HG02588 (cell line): ENCODE data around the gene HSD17B3.
"Not testable (repeated sequence)": the region's sequence is repeated elsewhere in the genome, so short reads cannot be mapped to it uniquely, and the experiment has no call there.

ENCODE experiments used
- ATAC-seq: cut with Tn5 transposase; IDR thresholded peaks from one replicate; pipeline ENCODE4 v1.9.1; 2021; ENCODE audit warnings: mild to moderate bottlenecking, moderate library complexity; ENCODE audit not compliant: unreplicated experiment

Gene HSD17B3

DNA sequence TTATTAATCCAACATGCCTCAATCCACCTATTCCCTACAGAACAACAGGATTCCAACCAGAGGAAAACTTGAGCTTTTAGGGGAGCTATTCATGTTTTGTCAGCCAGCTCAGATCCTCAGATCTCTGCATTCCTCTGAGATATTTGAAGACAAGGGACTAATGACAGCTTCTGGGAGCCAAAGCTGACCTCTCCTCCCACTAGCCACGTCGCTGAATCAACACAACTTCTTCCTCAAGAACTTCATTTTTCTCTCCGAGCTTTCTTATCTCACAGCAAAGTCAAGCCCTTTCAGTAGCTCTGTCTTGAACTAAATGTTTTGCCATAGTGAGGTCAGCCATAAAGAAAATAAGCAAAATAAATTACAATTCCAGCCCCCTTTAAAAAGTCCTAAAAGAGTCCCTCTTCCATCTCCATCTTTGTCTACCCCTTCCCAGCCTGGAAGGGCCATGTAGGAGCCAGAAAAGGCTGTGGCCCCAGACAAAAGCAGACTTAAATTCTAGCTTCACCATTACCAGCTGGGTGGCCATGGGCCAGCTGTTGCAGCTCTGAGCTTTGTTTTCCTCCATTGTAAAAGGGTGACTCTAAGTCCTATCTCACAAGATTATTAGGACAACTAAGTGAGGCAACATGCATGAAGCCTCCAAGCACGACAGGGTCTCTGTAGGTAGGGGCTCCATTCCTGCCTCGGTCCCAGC lies 65.0 kb downstream of the HSD17B3 start:
- no peak for ATAC-seq

DNA sequence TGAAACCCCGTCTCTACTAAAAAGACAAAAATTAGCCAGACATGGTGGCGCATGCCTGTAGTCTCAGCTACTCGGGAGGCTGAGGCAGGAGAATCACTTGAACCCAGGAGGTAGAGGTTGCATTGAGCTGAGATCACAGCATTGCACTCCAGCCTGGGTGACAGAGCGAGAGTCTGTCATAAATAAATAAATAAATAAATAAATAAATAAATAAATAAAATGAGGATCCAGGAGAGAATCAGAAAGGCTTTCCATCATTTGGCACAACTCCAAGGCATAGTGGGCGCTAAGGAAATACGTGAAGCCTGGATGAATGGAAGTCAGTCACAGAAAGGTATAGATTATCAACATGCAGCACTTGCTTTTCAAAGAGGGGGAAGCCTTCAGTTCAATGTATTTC lies 65.6 kb downstream of the HSD17B3 start:
- not testable (repeated sequence) for ATAC-seq

DNA sequence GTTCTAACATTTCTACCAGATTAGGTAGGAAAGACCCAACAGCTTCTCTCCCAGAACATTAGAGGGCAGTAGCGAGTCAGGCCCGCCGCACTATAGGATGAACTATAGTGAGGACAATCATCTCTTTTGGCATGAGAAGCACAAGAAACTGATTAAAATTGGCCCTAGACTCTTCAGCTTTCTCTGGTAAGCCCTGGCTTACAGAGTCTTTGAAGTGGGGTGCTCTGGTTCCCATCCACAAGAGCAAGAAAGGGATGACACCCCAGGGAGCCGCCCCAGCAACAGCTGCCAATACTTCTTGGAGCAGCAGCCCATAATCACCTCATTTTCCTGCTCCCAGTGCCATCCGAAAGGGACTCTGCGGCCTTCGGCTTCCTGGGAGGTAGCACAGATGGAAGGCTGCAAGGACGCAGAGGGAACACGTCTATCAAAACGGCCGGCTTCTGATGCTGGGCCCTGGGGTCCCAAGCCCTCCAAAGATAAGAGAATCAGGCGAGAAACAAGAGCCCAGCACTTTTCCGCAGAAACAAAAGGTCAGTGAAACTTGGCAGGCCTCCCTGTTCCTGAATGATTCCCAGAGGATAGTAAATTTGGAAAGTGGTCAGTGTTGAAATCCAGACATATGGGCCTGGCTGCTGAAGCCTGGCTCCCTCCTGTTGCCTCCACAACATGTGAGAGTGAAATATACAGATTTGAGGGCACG lies 69.3 kb downstream of the HSD17B3 start:
- ATAC-seq, result no peak

DNA sequence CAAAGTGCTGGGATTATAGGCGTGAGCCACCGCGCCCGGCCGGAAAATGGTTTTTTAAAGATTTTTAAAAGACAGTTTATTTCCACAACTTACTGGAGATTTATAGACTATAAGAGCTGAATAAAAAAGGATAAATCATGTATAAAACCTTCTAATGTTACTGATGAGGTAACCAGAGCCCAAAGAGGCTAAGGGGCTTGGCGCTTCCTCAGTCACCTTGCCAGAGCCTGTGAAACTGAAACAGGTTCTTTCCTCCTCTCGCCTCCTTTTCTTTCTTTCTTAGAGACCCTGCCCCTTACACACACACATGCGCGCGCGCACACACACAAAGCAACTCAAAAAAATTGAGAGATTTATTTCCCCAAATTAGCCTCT lies 69.8 kb downstream of the HSD17B3 start:
- ATAC-seq, result no peak

DNA sequence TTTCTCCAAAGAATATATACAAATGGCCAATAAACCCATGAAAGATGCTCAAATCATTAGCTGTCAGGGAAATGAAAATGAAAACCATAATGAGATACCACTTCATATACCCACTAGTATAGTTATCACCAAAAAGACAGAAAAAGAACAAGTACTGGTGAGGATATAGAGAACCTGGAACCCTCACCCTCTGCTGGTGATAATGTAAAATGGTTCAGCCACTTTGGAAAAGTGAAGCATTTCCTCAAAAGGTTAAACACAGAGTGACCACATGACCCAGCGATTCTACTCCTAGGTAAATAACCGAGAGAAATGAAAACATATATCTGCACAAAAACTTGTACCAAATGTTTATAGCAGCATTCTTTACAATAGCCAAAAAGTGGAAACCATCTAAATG lies 72.0 kb downstream of the HSD17B3 start:
- no peak for ATAC-seq

DNA sequence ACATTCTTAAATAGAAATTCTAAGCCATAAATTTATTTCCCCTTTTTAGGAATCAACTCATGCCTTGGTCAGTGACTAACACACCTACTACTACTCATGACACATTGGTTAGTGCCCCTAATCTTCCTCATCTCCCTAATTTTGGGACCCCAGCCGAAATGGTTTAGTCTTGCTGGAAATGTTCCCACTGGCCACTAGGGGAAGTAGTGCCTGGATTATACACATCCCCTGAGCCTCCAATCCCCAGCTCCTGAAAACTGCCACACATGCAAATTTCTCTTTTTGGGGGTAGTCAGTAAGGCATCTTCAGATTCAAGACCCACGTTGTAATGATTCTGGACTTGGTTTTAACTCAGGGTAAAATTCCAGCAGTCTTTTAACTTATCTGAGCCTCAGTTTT lies 79.8 kb downstream of the HSD17B3 start:
- no peak for ATAC-seq

DNA sequence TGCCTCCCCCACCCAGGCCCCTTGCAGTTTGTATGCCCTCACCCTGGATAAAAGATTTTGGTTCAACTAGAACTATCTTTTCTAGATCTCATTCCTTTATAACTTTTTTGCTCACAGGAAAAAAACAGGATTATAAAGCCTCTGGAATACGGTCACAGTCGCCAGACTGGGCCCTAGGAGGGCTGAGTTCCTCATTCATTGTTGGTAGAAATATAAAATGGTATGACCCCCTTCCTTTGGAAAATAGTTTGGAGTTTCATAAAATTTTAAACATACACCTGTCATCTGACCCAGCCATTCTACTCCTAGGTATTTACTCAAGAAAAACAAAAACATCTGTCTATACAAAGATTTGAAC lies 82.1 kb downstream of the HSD17B3 start:
- ATAC-seq, result no peak

DNA sequence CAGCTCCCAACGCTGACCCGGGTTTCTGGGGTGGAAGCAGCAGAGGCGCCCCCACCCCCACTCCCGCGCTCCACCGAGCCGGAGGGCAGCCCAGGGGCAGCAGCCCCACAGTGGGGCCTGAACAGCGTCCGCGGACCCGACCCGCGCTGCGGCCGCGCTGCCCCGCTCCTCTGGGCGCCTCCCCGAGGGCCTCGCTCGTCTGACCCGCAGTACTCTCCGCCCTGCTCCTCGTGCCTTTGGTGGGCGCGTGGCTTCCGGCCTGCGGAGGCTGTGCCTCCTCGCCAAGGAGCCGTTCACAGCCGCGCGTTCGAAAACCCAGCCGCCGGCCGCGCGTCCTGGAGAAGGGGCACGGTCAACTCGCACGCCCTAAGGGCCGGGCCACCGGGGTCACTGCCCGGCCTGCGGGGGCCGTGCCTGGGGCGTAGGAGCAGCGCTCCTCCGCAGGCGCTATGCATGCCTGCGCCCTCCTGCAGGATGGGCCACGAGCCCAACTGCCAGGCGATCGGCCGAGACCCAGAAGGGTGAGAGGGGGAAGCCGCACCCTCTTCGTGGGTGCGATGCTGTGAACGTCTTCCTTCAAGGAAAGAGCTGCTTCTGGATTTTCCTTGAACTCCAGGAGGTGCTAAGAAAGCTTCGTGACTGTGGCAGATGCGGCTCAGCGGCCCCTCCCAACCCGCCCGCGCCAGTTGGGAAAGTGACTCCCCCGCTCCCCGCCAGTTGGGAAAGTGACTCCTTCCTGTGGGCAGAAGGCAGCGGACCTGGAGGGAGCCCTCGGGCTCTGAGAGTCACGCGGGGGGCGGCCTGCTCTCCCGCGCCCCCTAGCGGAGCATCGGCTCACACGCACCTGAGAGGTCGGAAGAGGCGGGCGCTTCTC lies 82.7 kb downstream of the HSD17B3 start:
- no peak for ATAC-seq

DNA sequence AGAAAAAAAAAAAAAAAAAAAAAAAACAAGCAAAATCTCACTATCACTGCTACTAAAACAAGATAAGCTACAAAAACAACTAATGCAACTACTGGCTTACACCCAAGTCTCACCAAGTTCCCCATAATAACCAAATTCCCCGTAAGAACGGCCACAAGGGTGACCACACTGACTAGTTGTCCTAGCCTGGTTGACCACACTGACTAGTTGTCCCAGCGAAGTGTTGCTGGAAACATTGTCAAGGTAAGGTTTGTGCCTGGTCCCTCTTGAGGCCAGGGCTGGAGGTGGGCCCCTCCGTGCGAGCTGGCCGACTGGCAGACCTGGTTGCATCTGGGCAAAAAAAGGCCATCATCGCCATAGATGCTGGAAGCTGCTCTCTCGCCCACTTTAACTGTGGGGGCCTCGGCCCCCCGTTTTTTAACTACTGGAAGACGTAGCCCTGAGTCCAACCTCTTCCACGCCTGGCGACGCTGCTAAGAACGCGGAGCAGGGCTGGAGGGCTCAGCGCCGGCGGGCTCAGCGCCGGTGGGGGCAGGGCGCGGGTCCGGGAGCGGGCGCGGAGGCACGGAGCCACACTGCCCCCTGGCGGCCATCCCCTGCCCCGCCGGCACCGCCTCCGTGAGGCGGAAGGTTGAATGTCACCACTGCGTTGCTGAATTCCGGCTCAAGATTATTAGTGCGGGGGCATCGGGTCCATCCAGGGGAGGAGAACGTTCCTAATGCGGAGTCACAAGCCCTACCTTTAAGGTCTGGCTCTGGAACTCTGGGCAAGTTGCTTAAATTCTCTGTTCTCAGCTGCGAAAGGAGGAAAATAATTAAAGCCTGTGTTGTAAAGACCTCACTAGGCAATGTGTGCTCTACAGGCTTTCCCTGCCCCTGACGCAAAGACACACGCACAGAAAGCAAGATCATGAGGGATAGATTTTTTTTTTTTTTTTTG lies 84.0 kb downstream of the HSD17B3 start:
- ATAC-seq, result peak; percentile 70

DNA sequence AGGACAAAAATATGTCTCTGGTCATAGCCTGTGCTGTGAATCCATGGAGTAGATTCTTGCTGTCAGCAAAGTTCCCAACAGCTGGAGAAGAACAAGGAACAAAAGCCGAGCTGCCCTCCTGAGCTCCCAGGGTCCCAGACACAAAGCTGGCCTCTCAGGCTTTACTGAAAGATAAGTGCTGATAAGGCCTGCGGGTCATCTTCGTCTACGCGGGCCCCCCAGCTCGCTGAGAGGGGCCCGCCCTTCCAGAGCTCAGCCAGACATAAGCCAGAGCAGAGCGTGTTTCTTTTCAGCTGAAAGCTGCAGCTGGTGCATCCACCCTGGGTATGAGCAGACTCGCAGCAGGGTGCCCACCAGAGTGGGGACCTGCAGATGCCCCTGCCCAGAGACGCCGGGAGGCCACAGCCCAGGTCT lies 84.7 kb downstream of the HSD17B3 start:
- no peak for ATAC-seq

DNA sequence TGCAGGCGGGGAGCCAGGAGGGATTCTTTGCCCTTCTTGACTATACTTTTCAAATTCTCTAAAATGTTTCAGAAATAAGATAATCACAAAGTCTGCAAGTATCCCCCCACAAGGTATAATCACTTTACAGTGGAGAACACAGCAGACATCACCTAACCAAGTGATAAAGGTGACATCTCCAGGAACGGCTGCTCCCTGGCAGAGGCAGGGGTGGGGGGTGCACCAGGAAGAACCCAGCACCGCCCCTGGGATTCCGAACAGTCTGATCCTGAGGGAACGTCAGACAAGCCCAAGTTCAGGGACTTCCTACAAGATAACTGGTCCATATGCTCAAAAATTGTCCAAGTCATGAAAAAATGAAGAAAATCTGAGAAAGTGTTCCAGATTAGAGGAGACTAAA lies 85.4 kb downstream of the HSD17B3 start:
- ATAC-seq, result no peak

DNA sequence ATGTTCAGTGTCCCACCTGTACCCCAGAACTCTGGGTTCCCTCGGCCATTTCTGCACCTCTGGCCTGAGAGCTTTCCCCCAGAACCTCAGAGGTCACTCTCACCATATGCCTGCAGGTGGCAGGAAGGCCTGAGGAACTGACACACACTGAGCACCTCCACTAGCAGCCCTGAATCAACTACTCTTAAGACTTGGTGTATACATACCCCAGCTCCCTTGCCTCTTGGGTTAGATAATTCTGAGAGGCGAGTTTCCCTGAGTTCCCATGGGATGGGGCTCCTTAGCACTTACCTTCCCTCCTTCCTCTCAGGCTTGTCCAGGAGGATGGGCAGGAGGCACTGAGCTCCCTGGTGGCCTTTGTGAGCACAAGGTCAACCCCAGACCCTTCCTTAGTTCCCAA lies 86.1 kb downstream of the HSD17B3 start:
- no peak for ATAC-seq

DNA sequence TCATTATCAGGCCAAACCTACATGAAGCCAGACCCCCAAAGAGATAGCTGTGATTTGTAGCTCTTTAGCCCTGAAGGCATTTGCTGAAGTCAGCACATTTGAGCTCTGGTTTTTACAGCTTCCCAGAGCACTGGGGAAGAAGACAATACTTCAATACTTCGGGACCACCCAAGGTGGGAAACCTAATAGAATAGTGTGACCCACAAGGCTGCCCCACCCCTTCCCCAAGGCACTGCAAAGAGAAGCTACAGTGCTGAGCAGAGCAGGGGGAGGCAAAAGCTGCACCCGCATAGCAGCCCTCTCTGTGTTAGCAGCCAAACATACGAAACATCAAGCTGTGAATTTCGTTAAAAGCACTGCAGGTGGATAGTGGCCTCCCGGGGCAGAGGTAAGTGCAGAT lies 87.3 kb downstream of the HSD17B3 start:
- ATAC-seq, result no peak

DNA sequence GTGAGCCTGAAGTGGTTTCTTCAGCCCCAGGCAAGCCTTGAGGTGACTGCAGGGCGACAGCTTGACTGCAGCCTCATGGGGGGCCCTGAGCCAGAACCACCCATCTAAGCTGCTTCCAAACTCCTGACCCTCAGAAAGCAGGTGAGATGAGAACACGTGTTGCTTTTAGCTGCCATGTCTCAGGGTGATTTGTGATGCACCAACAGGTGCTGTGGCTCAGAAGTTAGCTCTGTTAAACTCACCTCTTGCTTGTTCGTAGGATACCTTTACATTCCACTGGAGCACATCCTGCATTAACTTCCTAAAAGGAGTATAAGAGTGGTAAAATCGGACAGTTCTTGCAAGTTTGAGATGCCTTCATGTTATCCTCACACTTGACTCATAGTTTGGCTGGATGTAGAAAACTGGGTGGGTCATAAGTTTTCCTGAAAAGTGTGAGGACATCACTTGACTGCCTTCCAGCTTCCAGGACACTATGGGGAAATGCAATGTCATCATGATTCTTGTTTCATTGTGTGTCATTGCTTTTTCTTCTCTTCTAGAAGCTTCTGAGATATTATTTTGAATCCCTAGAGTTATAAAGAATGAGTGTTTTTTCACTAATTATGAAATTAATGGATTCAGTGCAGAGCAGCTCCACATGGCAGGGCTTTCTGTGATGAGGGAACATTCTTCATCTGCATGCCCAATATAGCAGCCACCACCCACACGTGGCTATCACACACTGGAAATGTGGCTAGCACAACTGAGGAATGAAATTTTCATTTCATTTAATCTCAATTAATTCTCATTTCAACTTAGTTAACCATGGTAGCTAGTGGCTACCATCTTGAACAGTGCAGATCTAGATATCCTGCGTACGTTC lies 92.3 kb downstream of the HSD17B3 start:
- ATAC-seq, result no peak

DNA sequence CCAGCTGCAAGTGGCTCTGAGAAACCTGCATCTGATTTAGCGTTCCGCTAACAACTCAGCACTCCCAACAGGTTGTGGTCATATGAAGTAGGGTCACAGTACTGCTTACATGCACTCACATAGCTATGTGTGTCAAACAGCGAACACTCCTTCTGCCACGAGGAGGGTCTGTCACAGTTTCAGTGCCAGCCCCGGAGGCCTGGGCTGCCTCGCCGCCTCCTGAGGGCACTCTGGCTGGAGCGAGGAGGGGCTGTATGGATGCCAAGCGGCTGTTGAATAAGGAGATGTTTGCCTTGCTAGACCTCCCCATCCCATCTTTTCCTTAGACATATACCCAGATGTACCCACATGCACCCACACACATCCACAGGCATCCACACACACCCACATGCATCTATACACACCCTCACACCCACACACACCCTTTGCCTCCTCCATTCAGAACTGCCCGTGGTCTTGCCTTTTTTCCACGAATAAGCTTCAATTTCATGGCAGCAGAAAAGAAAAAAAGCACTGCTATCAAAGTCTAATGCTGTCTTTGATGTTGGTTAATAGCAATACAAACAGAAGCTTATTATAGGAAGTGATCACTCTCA lies 95.7 kb downstream of the HSD17B3 start:
- no peak for ATAC-seq

DNA sequence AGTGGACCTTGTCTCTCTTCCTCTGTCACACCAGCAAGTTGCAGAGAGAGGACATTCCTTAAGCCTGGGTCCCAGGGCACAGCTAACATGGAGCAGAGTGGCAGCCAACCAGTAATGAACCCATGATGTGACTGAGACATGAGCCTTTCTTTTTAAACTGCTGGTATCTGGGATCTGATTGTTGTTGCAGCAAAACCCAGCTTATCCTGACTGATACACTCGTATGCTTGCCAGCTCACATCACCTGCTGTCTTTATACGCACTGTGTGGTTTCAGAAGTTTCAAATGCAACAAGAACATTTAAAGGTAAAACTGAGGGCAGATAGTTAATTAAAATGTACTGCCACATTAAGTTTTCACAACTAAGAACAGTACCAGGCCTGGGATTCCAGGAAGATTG lies 97.1 kb downstream of the HSD17B3 start:
- ATAC-seq, result no peak

DNA sequence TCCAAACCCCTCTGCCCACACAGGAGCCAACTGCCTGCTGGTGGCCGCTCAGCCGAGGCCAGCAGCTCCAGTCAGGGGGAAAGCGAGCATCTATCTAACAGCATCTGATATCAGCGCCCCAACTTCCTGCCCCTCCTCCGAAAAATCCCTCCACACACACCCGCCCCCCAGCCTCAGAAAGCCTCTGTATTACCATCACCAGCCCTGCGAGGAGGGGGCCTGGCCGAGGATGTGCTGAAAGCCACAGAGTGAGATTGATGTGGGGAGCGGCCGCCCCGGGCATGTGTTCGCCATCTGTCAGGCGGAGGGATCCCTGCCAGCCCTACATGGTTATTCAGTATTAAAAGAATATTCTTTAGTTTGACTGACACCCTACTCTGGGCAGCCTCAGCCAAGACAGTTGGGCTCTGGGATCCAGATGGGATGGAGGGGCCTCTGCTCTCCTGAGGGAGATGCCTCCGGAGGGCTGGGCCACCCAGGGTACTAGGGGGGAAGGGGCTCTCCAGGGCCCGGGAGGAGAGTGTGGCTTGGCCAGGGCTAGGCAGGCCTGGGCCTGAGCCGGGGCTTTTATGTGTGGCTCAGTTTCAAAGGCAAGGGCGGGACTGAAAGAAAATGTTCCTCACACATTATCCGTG lies 98.0 kb downstream of the HSD17B3 start:
- ATAC-seq, result no peak

DNA sequence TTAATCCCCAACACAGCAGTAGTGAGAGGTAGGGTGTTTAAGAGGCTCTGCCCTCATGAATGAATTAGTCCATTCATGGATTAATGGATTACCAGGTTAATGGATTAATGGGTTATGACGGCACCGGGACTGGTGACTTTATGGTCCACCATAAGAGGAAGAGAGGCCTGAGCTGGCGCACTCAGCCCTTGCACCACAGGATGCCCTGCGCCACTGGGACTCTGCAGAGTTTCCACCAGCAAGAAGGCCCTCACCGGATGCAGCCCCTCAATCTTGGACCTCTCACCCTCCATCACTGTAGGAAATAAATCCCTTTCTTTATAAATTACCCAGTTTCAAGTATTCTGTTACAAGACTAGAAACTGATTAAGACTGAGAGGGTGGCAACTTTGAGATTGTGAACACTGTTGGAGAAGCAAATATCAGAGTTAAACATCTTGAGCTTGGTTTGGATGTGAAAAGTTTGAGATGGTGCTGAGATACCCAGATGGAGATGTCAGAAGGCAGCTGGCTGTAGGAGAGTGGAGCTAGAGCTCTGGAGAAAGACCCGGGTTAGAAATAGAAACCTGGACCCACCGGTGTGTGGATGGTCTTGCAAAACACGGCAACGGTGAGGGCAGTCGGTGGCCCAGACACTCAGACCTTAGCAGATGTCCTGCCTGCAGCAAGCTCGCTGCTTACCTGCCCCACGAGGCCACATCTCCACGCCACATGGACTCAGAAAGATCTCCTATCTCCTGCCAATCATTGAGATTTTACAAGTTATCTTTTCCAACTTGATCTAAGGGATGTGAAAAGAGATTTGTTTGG lies 98.8 kb downstream of the HSD17B3 start:
- no peak for ATAC-seq
